Dendritic cell treated with granulocyte-macrophage colony-stimulating factor and Interleukin-4, amounts not matched to agents 40 ng/mL and 50 ng/mL, for 4 days (primary cell): ENCODE data around the gene OR1F1.
"Not testable (repeated sequence)": the region's sequence is repeated elsewhere in the genome, so short reads cannot be mapped to it uniquely, and the experiment has no call there.

Experiments
- H3K27ac Mint-ChIP-seq: one replicate; pipeline ENCODE4 v1.8.0; 2022; ENCODE audit warnings: mild to moderate bottlenecking, mixed read lengths
- H3K27me3 Mint-ChIP-seq: one replicate; pipeline ENCODE4 v1.8.0; 2022; ENCODE audit warnings: mild to moderate bottlenecking, mixed read lengths
- H3K36me3 Mint-ChIP-seq: one replicate; pipeline ENCODE4 v1.8.0; 2022; ENCODE audit warnings: low read depth, mixed read lengths
- H3K4me1 Mint-ChIP-seq: one replicate; pipeline ENCODE4 v1.8.0; 2022; ENCODE audit warnings: low read depth, mixed read lengths
- H3K4me3 Mint-ChIP-seq: one replicate; pipeline ENCODE4 v1.8.0; 2022; ENCODE audit warnings: mild to moderate bottlenecking, moderate library complexity, mixed read lengths
- H3K9me3 Mint-ChIP-seq: one replicate; pipeline ENCODE4 v1.8.0; 2022; ENCODE audit warnings: mixed read lengths
- intact Hi-C: fragments of 100-400 bp; cut with micrococcal nuclease; formaldehyde crosslinking; loops from one replicate; pipeline ENCODE4 v1.15.0; 2022

Gene OR1F1

DNA sequence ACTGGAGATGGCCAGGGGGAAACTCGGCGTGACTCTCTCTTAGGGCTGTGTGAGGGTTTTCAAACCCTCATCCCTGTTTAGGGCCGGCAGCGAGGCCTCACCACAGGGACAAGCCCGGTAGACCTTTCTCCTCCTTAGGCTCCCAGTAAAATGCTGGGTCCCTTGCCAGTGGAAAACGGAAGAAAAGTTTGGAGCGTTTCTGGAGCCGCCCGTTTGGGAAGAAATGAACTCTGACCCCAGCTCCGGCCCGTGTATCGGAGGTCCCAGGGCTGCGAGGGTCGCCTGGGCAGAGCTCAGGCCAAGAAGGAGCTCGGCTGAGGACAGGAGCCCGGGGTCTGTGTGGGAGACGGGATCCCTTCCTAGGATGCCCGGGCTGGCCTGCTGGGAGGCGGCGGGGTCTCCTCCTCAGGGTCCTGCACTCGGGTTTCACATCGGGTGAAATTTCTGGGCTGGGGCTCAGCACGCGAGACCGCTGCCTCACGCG lies 29.9 kb upstream of the OR1F1 start:
- Mint-ChIP-seq H3K36me3 (peaks cover 6% of the 10 kb centered on the region), H3K9me3 (no peaks in the 10 kb centered on the region), H3K27ac (peak overlapping the region; percentile 73), H3K4me3 (peak overlapping the region; percentile 86), H3K4me1 (peaks cover 35% of the 10 kb centered on the region), H3K27me3 (peaks cover 82% of the 10 kb centered on the region)
- intact Hi-C loops, result loop anchor here (1.0 kb wide), 1 partner anchor 8 kb away; no protein-coding TSS in a partner anchor

DNA sequence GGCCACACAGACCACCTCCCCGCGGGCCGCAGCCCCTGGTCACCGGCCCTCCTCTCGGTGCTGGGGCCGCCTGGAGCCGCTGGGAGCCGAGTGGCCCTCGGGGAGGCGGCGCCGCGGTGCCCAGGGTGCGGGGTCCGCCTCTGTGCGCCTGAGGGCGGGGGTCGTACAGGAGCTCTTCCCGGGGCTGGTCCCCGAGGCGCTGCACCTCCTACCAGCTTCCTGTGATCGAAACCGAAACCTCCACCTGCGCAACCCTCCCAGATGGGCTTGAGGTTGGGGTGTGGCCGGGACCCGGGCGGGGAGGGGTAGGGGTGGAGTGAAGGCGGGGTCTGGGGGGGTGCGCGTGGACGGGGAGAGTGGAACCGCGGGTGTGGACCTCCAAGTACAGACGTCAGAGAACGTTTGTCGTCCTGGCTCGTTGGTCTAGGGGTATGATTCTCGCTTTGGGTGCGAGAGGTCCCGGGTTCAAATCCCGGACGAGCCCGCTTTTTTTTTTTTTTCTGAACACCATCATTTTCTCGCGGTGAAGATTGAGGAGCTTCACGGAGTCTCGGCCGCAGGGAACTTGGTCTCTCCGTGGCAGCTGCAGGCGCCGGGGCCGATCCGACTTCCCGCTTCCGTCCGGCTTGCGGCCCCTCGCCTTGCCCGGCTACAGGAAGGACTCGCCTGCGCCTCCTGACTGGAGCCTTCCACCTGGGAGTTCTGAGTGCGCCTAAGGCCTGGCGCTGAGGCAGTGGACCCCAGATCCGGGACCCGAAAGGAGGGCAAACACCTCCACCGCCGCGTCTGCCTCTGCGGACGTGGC lies 29.3 kb upstream of the OR1F1 start:
- Mint-ChIP-seq H3K36me3 (peaks cover 6% of the 10 kb centered on the region), H3K9me3 (no peaks in the 10 kb centered on the region), H3K27me3 (peaks cover 86% of the 10 kb centered on the region), H3K4me3 (peak overlapping the region; percentile 86), H3K27ac (peak overlapping the region; percentile 88), H3K4me1 (peaks cover 40% of the 10 kb centered on the region)
- intact Hi-C loops, result loop anchor here (1.0 kb wide), 1 partner anchor 8 kb away; no protein-coding TSS in a partner anchor

DNA sequence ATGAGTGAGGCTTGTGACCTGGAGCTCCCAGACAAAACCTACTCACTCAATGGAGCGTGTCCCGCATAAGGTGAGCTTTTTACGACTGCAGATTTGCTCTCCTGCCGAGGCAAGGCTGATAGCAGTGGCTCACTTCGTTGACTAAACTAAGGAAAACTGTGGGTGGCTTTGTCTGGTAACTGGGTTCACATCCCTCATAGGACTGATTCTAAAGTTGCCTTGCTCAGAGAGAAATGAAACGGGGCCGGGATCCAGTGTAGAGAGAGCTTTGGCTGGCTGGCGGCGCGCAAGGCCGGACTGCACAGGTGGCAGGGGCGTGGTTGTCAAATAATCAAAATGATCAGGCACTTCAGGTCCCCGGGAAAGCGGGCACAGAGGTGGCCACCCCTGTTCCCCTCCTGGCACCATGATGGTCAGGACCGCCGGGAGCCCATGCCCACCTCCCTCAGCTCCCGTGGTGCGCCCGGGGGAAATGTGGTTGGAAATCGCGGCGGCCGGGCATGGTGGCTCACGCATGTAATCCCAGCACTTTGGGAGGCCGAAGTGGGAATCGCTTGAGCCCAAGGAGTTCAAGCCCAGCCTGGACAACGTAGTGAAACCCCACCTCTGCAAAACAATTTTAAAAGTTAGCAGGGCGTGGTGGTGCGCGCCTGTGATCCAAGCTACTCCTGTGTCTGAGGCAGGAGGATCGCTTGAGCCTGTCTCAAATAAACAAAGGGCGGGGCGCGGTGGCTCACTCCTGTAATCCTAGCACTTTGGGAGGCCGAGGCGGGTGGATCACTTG lies 26.6 kb upstream of the OR1F1 start:
- Mint-ChIP-seq H3K4me1 (peaks cover 48% of the 10 kb centered on the region), H3K27ac (no peak overlapping the region), H3K4me3 (no peak overlapping the region), H3K27me3 (peaks cover 90% of the 10 kb centered on the region), H3K9me3 (no peaks in the 10 kb centered on the region), H3K36me3 (peaks cover 6% of the 10 kb centered on the region)
- intact Hi-C loops, result loop anchor here (2.0 kb wide), 1 partner anchor 33 kb away; no protein-coding TSS in a partner anchor

DNA sequence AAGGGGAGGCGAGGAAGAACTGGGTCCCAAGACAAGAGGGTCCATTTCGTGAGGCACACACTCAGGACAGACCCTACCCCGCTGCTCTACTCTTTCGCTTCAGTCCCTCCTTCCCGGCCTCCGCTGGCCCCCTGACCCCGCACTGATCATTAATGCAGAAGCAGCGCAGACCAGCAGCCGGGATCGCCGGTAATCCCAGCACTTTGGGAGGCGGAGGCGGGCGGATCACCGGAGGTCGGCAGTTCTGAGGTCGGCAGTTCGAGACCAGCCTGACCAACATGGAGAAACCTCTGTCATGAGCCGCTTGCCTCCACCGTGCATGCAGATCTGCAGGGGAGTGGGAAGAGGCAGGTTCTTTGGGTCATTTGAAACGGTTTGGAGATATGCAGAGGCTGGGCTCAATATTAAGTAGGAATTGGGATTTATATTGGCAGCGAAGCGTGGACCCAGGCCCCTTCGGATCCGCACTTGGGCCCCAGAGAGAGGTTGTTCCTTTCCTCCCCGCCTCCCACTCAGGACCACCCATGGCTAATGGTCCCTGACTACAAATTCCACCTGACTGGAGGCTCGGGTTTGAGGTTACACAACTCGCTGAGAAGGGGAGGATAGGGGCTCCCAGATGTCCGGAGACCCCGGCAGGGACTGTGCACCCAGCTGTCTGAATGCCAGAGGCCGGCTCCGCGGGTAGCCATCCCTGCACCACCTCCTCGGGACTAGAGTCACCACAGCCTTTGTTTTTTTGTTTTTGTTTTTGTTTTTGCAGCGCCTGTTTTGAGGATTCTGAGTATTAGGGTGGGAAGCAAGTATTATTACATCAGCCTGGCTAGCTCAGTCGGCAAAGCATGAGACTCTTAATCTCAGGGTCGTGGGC lies 23.6 kb upstream of the OR1F1 start:
- Mint-ChIP-seq H3K27ac (peak overlapping the region; percentile 21), H3K36me3 (no peaks in the 10 kb centered on the region), H3K4me3 (no peak overlapping the region), H3K9me3 (no peaks in the 10 kb centered on the region), H3K4me1 (peaks cover 29% of the 10 kb centered on the region), H3K27me3 (peaks cover 91% of the 10 kb centered on the region)
- intact Hi-C loops, result no loop called here

DNA sequence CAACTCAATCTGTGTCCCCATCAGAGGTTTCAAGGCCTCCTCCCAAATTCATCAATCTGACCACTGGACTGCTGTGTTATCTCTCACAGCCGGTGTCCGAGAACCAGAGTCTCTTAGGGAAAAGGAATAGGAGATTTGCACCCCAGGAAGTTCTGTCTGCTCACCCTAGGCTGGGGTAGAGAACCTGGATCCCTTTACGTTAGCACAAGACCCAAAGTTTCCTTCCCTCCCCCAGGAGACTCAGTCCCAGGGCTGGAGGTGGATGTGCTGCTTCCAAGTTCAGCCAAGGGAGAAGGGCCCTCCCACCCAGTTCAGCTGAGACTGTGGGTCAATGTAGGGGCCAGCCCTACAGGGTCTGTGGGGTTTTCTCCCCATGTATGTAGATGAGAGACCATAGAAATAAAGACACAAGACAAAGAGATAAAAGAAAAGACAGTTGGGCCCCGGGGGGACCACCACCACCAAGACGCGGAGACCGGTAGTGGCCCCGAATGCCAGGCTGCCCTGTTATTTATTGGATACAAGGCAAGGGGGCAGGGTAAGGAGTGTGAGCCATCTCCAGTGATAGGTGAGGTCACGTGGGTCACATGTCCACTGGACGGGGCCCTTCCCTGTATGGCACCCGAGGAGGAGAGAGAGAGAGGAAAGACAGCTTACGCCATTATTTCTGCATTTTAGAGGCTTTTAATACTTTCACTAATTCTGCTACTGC lies 22.7 kb upstream of the OR1F1 start:
- peaks cover 91% of the 10 kb centered on the region for H3K27me3 Mint-ChIP-seq
- peak overlapping the region; percentile 11 for H3K4me3 Mint-ChIP-seq
- H3K4me1 Mint-ChIP-seq, result peaks cover 21% of the 10 kb centered on the region
- no peaks in the 10 kb centered on the region for H3K9me3 Mint-ChIP-seq
- intact Hi-C loops, result no loop called here
- peak overlapping the region; percentile 21 for H3K27ac Mint-ChIP-seq
- H3K36me3 Mint-ChIP-seq, result no peaks in the 10 kb centered on the region

DNA sequence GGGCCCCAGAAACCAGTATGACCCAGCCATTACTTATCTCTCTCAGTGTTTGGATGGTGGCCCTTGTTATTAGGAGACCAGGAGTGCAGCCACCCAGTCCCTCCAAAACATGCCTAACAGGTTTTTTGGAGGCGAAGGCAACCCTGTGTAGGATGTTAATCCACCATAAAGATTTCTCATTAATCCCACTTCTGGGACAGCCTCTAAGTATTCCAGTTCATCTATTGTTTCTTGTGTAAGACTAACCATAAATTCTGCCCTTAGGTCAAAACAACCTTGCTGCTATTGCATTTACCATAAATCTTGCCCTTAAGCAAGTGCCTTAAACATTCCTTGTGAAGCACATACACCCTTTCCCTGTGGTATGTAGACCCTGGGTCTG lies 21.5 kb upstream of the OR1F1 start:
- no peaks in the 10 kb centered on the region for H3K36me3 Mint-ChIP-seq
- no peak overlapping the region for H3K27ac Mint-ChIP-seq
- peaks cover 91% of the 10 kb centered on the region for H3K27me3 Mint-ChIP-seq
- peaks cover 32% of the 10 kb centered on the region for H3K4me1 Mint-ChIP-seq
- no peak overlapping the region for H3K4me3 Mint-ChIP-seq
- intact Hi-C loops, result loop anchor here (1.0 kb wide), 1 partner anchor 107 kb away; no protein-coding TSS in a partner anchor
- H3K9me3 Mint-ChIP-seq, result no peaks in the 10 kb centered on the region

DNA sequence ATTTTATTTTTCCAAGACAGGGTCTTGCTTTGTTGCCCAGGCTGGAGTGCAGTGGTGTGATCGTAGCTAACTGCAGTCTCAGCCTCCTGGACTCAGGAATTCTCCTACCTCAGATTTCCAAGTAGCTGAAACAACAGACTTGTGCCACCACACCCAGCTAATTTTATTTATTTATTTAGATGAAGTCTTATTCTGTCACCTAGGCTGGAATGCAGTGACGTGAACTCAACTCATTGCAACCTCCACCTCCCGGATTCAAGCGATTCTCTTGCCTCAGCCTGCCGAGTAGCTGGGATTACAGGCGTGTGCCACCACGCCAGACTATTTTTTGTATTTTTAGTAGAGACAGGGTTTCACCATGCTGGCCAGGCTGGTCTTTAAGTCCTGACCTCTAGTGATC lies 19.3 kb upstream of the OR1F1 start:
- intact Hi-C loops, H3K27ac Mint-ChIP-seq, H3K4me3 Mint-ChIP-seq, H3K36me3 Mint-ChIP-seq, H3K9me3 Mint-ChIP-seq: not testable (repeated sequence)
- H3K27me3 Mint-ChIP-seq, result peaks cover 90% of the 10 kb centered on the region
- H3K4me1 Mint-ChIP-seq, result peaks cover 36% of the 10 kb centered on the region

DNA sequence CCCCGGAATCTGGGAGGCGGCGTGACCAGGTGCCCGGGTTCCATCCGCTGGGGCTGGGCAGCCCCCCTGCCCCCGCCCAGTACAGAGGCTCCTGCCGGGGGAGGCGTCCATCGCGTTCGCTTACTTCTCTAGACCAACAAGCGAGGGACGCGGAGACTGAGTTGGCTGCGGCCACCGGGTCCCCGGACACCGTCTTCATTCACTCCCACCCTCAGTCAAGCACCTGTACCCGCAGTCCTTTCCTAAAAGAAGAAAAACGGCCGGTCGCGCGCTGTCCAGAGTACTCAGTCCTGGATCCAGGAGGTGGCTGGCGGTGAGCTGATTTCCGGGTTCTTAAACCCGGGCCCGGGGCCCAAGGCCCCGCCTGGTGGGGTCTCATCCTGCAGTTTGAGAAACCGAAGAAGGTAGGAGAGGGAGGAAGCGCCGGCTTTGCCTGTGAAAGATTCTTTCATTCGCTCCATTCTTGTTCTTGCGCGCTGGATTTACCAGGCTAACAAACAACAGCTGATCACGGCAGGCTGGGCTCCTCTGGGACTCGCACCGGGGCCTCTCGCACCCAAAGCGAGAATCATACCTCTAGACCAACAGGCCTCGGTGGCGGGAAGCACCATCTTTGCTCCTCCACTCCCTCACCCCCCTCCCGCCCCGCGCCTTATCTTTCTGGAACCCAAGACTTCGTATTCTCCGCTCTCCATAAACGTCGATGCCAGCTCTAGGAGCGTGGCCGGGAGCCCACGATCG lies 17.4 kb upstream of the OR1F1 start:
- Mint-ChIP-seq H3K4me1 (peaks cover 31% of the 10 kb centered on the region), H3K4me3 (no peak overlapping the region), H3K27me3 (peaks cover 90% of the 10 kb centered on the region), H3K9me3 (no peaks in the 10 kb centered on the region), H3K36me3 (no peaks in the 10 kb centered on the region), H3K27ac (no peak overlapping the region)
- intact Hi-C loops, result no loop called here

DNA sequence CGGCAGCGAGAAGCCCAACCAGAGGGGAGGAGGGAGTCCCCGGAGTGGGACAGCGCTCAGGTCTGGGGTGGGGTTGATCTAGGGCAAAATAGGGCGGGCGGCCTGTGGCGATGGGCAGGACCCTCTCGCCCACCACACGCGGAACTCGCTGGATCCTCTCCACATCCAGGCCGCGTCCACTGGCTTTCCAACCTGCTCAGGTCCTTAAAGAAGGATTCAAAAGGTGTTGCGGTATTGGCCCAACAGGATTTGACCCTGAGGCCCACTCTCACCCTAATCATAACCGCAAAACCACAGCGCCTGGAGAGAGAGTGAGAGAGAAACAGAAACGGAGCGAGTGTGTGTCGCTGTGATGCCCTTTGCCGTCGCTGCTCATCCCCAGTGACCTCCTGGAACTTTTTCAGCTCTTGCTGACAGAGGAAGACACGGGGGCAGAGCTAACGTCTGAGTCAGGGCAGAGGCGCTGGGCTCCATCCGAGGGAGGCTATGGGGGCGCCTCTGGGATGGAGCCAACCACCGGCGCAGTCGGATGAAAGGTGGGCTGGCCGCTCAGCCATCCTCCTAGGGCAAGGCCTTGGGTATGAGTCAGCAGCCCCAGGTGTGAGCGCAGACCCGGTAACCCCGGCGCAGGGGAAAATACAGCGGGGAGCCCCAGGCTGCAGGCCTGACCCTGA lies 16.7 kb upstream of the OR1F1 start:
- intact Hi-C loops, result no loop called here
- Mint-ChIP-seq H3K27ac (no peak overlapping the region), H3K4me3 (peak overlapping the region; percentile 27), H3K27me3 (peaks cover 95% of the 10 kb centered on the region), H3K36me3 (no peaks in the 10 kb centered on the region), H3K9me3 (no peaks in the 10 kb centered on the region), H3K4me1 (peaks cover 30% of the 10 kb centered on the region)

DNA sequence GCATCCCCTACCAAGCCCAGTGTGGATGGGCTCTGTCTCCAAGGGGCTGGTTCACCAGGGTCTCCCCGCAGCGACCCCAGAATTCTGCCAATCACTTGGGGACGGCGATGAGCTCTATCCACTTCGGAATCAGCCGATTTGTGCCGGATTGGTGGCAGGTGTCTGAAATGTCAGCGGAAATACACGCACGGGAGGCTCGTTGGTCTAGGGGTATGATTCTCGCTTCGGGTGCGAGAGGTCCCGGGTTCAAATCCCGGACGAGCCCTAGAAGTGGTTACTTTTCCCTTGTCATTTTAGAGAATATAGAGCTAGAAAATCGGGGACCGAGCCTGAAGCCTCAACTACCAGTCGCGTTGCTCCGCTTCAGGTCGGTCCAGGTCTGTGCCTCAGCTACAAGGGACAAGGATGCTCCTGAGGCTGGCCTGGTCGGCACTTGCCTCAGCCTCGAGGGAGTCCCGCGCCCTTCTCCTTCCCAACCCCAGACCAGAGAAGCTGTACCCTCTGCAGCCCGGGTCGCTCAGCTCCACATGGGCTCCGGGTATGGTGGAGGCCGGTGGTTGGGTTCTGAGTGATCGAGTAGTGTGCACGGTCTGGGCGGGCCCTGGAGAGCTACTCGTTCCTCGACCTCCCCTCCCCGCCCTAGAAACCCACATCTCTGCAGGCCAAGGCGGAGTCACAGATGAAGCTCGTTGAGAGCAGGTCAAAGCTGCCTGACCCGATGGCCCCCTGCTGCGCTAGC lies 16.0 kb upstream of the OR1F1 start:
- H3K27me3 Mint-ChIP-seq, result peaks cover 95% of the 10 kb centered on the region
- H3K4me3 Mint-ChIP-seq, result no peak overlapping the region
- no peaks in the 10 kb centered on the region for H3K9me3 Mint-ChIP-seq
- H3K27ac Mint-ChIP-seq, result no peak overlapping the region
- H3K36me3 Mint-ChIP-seq, result no peaks in the 10 kb centered on the region
- H3K4me1 Mint-ChIP-seq, result peaks cover 30% of the 10 kb centered on the region
- intact Hi-C loops, result no loop called here

DNA sequence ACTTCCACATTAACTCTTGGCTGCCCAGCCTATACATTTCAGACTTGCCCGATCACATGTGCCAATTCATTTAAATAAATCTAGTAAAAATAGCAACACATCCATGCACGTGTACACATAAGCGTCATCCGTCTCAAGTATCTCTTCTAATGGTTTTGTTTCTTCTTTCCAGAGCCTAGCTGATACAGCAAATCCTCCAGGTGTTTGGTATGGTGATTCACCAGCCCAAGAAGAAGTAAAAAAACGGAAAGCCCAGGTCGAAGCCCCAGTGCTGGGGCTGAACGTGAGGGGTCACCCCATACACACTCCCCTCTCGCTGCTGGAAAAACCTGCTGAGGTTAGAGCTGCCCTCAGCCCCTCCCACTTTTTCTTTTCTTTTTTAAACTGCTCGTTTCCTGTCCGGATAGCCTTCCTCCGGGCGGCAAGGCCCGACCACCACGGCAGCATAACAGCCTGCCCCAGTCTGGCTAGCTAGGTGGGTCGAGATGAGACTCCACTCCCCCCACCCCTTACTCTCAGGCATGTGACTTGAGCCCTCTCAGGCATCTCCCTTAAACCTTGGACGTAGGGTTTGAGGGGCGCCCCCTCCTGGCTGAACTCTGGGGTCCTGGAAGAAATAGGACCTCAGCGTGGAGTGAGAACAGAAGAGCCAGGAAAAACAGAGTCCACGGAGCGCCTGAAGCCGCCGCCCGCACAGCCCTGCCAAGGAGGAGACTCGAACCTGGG lies 13.9 kb upstream of the OR1F1 start:
- Mint-ChIP-seq H3K9me3 (no peaks in the 10 kb centered on the region), H3K27ac (no peak overlapping the region)
- intact Hi-C loops, result no loop called here

More for the DNA sequence above, 13.9 kb upstream of the OR1F1 start:
- Mint-ChIP-seq H3K4me3 (peak overlapping the region; percentile 24), H3K36me3 (no peaks in the 10 kb centered on the region), H3K27me3 (peaks cover 97% of the 10 kb centered on the region), H3K4me1 (peaks cover 30% of the 10 kb centered on the region)
